NCI-H2081 treated with DMSO at 0.1 percent for 48 hours (cell line): ENCODE measurements around the gene ZNF620.
"Not testable (repeated sequence)": the region's sequence is repeated elsewhere in the genome, so short reads cannot be mapped to it uniquely, and the experiment has no call there.

Experiments
- DNase-seq: peaks from one replicate; lab custom pipeline; 2025; lab: John Stamatoyannopoulos, UW

The ZNF620 gene

DNA sequence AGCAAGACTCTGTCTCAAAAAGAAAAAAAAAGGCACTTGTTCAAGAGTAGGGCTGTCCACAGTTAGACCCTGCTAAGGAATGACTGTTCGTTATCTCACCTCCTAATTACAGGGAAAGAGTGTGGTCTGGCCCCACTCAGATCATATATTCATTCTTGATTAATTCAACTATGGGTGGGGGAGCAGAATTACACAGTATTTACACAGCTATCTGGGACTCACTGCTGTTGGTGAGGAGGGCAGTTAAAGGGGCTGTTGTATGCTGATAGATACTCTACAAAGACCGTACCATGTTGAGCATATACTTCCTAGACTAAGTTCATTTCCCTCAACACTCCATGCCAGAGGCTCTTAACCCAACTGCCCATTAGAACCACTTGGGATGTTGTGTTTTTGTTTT lies 3.8 kb upstream of the ZNF620 start:
- DNase-seq = no peak

DNA sequence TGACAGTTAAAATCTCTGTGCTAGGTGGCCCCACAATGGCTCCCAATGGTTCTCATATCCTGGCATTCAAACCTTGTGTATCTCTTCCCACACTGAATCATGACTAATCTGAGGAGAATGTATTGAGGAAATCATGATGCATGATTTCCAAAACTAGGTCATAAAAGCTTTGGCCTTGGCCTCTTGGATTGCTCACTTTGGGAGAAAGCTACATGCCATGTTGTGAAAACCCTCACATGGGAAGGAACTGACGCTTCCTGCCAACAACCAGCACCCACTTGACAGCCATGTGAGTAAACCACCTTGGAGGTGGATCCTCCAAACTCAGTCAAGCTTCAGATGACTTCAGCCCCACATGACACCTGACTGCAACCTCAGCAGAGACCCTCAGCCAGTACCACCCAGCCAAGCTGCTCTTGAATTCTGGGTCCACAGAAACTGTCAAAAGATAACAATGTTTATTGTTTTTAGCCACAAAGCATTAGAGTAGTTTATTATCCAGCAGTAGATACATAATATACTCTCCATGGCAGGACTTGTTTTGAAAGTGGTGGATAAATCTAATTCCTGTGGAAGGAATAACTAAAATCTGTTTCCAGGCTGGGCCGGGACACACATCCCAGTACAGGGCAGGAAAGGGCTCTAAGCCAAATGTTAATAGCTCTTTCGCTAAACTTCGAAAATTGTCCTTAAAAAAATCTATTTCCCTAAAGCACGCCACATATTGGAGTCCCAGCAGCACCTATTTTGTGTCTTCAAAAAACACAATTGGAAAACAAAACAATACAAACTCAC lies 1.0 kb upstream of the ZNF620 start:
- DNase-seq = no peak

DNA sequence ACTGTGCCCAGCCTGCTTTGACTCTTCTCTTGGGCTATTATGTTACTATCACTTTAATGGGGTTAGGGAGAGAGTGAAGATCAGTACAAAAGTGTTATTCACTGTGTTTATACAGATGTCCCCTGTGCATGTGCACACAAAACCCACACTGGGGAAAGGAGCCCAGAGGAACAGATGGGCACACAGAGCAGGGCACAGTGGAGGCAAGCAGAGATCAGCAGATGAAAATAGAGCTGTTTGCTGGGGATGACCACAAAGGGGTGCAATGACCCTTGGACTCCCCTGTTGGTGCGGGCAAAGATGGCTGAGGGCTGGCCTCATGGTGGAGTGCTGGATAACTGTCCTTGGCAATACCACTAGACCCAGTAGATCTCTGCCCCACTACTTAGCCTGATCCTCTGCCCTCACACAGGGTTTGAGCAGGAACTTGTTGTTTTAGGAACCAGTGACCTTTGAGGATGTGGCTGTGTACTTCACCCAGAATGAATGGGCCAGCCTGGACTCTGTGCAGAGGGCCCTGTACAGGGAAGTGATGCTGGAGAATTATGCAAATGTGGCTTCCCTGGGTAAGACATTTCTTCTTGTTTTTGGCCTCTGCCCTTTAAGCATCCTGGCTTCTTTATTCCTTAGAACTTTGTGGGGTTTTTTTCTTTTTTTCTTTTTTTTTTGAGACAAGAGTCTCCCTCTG lies 5.3 kb downstream of the ZNF620 start:
- no peak for DNase-seq

DNA sequence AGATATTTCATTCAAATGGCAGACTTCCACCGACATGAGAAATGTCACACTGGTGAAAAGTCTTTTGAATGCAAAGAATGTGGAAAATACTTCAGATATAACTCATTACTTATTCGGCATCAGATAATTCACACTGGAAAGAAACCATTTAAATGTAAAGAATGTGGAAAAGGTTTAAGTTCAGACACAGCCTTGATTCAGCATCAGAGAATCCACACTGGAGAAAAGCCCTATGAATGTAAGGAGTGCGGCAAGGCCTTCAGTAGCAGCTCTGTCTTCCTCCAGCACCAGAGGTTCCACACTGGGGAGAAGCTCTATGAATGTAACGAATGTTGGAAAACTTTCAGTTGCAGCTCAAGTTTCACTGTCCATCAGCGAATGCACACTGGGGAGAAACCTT lies 10.4 kb downstream of the ZNF620 start:
- no peak for DNase-seq

DNA sequence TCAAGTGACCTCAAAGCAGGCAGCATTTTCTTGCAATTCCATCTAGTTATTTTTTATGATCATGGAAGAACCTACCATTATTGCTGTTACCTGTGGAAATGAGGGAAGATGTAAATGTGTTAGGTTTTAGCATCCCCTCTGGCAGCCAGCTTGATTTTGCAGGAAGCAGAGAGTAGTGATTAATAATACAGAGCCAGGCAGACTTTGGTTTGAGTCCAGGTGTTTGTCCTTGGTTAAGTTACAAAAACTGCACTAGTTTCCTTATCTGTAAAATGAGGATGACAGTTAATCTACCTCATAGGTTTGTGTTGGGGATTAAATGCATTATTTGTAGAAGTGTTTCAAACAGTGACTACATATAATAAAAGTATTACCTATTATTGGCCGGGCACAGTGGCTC lies 12.2 kb downstream of the ZNF620 start:
- no peak for DNase-seq

DNA sequence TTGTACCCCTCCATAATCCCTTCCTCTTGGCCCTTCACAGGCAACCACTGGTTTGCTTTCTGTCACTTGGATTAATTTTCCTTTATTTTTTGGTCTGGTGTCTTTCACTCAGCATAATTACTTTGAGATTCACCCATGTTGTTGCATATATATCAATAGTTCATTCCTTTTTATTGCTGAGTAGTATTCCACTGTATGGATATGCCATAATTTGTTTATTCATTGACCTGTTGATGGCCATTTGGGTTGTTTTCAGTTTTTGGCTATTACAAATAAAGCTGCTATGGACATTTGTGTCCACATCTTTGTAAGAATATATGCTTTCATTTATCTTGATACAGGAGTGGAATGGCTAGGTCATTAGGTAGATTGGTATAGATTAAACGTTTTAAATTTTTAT lies 13.0 kb downstream of the ZNF620 start:
- no peak for DNase-seq

DNA sequence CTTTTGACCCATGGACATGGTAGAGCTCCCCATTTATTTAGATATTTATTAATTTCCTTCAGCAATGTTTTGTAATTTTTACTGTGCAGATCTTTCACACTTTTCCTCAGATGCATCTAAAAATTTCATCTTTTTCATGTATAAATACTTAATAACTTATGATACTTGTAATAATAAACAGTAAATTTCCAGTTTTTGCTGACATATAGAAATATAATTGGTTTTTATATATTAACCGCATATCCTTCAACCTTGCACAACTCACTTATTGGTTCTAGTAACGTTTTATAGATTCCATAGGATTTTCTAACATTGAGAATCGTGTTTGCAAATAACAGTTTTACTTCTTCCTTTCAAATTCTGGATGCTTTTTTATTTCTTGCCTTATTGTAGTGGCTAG lies 15.4 kb downstream of the ZNF620 start:
- no peak for DNase-seq

DNA sequence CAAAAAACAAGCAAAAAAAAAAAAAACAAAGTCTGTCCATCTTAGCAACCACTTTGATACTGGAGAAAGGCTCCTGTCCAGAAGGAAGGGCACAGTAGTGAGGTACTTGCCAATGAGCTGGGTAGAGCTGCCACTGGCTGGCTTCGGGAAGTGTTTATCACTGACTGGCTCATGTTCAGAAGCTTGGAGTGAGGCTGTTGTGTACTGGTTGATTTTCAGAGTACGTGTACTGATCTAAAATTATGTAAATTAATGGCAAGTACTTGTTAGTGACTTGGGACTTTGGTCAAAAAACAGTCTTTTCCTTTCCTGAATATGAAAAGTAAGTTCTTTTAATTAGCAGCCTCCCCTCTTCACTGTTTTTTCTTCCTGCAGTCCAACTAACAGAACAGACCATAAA lies 17.9 kb downstream of the ZNF620 start:
- no peak for DNase-seq

DNA sequence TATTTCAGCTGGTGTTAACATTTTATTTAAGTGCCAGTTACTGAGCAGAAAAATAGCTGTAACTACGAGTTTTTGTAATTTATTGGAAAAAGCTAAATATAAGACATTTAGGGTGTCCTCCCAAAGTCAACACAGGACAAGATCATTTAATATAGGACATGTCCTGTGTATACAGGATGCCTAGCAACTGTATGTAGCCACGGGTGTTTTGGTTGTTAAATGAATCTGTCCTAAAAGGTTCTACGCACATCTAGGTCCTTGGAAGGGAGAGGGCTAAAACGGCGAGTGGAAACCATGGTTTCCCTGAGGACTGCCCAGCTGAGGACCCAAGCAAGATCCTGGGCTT lies 18.4 kb downstream of the ZNF620 start:
- DNase-seq = no peak

DNA sequence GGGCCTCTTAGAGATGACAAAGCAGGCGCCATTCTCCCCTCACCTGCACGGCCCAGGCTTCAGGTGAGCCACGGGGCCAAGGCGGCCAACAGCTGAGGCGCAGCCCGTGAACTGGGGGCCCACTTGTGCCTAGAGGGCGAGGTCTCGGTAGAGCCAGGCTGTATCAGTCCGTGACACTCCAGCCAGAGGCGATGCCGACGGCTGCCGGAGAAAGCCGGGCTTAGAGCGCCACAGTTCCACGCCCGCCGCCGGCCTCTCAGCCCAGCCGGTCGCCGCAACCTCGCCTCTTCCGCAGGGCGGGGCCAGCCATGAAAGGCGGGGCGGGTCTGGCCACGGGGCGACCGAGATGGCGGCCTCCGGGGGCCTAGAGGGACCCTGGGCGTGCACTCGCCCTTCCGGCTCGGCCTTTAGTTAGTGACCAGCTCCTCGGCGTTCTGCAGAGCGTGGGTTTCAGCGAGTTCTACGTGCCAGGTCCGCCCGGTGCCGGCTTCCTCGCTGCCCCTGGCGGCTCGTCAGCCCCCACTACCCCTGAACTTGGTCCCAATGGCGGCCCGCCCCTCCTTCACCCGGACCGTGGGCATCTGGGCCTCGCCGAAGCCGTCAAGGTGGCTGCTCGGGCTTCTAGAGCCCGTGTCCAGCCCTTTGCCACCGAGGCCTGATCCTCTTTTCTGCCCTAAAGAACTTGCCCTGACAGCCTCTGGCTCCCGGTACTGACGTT lies 18.9 kb downstream of the ZNF620 start, which contains the start of gene ZNF621:
Gene ZNF621, plus strand, starts transcription at position 393 of the 718 bp plus-strand sequence. CDS start 881 bp downstream, outside the sequence.
- DNase-seq = no peak

DNA sequence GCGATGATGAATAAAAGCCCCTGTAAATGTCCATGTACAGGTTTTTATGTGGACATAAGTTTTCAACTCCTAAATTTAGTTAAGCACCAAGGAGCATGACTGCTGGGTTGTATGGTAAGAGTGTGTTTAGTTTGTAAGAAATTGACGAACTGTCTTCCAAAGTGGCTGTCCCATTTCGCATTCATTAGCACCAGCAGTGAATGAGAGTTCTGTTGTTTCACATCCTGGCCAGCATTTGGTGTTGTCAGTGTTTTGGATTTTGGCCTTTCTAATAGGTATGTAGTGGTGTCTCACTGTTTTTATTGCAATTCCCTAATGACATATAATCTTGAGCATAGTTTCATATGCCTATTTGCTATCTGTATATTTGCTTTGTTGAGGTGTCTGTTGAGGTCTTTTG lies 22.6 kb downstream of the ZNF620 start:
- no peak for DNase-seq

DNA sequence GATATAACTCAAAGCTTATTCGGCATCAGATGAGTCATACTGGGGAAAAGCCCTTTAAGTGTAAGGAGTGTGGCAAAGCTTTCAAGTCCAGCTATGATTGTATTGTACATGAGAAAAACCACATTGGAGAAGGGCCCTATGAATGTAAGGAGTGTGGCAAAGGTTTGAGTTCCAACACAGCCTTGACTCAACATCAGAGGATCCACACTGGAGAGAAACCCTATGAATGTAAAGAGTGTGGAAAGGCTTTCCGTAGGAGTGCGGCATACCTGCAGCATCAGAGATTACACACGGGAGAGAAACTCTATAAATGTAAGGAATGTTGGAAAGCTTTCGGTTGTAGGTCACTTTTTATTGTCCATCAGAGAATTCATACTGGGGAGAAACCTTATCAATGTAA lies 26.4 kb downstream of the ZNF620 start:
- DNase-seq = no peak

DNA sequence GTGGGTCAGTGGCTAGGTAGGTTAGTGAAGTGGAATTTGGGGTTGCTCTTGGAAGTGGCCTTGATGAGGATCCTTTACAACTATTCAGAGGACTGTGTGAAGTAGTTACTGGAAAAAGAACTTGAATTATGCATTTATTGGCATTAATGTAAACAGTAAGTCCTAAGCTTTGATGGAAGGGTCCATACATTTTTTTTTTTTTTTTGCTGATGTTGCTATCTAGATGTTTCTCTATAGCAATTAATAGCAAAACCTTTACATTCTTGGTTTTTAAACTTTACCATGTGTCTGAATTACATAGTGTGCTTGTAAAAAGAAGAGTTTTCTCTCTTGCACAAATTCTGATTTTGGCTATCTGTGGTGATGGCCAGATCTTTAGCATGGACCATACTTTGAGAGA lies 28.4 kb downstream of the ZNF620 start:
- no peak for DNase-seq

DNA sequence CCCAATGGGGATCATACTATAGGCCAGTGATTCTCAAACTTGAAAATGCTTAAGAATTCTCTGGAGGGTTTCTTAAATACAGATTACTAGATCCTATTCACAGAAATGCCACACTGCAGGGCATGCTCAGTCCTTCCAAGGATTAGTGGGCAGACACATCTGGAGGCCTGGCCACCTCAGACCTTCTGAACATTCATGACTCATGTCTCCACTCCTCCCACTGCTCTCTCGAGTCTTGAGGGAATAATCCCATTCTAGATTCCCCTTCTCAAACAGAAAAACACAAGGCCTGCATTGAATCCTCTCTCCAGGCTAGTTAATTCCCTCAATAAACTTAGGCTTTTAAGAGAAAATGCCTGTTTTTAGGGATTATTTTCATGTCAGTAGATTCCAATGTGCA lies 41.0 kb downstream of the ZNF620 start:
- DNase-seq = no peak

DNA sequence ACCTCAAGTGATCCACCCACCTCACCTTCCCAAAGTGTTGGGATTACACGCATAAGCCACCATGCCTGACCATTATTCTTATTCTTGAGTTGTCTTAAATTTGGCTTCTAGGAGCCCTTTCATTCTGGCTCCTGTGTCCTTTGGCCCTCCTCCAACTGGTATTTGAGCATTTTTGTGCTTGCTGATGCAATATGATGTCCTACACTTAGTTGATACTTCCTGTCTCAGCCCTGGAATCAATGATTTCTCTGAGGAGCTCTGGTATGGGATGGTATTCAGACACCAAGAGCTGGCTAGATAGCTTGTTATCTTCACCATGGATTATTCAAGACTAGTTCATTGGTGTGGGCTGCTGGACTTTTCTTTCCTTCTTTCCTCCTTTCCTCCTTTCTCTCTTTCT lies 44.3 kb downstream of the ZNF620 start:
- DNase-seq = no peak

DNA sequence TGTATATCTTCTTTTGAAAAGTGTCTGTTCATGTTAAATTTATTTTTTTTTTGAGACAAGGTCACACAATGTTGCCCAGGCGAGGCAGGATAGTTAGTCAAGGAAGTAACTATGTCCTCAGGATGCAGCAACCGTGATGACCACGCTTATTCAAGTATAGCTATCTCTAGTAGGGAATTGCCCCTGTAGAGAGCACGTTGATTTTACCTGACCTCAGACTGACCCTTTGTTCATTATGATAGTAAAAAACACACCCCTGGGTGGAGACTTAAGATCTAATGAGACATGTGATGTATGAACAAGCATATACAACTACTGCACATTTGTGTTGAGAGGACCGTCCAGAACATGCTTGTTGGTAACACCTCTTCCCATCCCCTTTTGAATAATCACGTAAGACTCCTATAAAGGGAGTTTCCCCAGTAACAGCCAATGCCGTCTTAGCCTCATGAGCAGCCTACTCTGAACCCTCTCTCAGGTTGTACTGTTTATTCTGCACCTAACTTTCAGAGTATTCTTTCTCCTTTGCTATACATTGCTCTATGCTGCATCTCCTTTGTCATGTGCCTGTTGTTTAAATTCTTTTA lies 51.8 kb downstream of the ZNF620 start:
- no peak for DNase-seq

DNA sequence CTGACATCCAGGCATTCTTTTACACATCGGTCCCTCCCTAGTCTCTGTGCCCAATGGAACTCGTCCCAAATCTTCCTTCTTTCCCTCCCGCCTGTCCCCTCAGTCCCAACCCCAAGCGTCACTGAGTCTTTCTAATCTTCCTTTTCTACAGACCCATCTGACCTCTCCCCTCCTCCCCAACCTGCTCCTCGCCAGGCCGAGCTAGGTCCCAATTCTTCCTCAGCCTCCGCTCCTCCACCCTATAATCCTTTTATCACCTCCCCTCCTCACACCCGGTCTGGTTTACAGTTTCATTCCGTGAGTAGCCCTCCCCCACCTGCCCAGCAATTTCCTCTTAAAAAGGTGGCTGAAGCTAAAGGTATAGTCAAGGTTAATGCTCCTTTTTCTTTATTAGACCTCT lies 56.6 kb downstream of the ZNF620 start:
- not testable (repeated sequence) for DNase-seq

DNA sequence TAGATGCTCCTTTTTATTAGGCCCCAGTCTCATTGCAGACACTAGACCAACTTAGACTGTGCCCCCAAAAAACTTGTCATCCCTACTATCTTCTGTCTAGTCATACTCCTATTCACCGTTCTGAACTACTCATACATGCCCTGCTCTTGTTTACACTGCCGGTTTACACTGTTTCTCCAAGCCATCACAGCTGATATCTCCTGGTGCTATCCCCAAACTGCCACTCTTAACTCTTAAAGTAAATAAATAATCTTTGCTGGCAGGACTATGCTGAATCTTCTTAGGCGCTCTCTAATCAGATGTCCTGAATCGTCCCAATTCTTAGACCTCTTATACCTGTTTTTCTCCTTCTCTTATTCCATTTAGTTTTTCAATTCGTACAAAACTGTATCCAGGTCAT lies 59.8 kb downstream of the ZNF620 start:
- not testable (repeated sequence) for DNase-seq

DNA sequence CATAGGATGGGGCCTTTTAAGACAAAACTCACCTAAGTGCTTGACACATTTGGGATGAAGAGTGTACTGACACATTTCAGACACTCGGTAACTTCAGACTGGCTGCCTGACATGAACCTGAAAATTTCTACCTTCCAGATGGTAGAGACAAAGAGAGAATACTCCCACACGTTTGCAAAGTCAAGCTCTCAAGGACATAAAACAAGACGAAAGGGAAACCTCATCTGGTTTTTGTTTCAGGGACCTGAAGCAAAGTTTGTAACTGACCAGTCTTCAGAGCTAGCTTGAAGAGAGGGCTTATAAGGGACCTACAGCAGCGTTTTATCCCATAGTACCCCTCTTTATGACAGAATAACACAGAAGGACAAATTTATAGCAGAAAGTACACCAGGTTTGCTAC lies 60.9 kb downstream of the ZNF620 start:
- DNase-seq = no peak
